GM12878 (cell line): Measurements from ENCODE around the gene CDHR2. TPM values are rescaled to one million over a fixed set of nuclear protein-coding genes. Genes with fewer than 3 reads are reported as not detected.

ENCODE experiments used
- ATAC-seq: fragments of 200-7000 bp; cut with Tn5 transposase; 3 replicates; pipeline ENCODE4 v1.9.1; 2020; ENCODE audit warnings: mild to moderate bottlenecking, moderate library complexity
- BruUV-seq: library from RNA; stranded (reverse); fragments of 400-500 nt; replicated peaks from 2 replicates; lab custom pipeline; 2021; lab: Mats Ljungman, UMichigan
- CTCF ChIA-PET: fragments of 300-600 bp; sonication (Branson Sonifier 250); formaldehyde crosslinking; extraction: SDS; loops from one replicate; lab custom pipeline; 2021; ENCODE audit warnings: inconsistent platforms; lab: Yijun Ruan, JAX
- POLR2A ChIA-PET: fragments of 350-600 bp; formaldehyde crosslinking; extraction: SDS; loops from one replicate; lab custom pipeline; 2021; ENCODE audit warnings: inconsistent platforms; lab: Charles Lee
- RAD21 ChIA-PET: fragments of 300-600 bp; sonication (Branson Sonifier 250); formaldehyde crosslinking; loops from one replicate; lab custom pipeline; 2023; ENCODE audit warnings: antibody characterized with exemption; ENCODE audit not compliant: unreplicated experiment; lab: Charles Lee
- SMC1A ChIA-PET: fragments of 300-600 bp; sonication (Branson Sonifier 250); formaldehyde crosslinking; loops from one replicate; lab custom pipeline; 2023; ENCODE audit not compliant: unreplicated experiment, uncharacterized antibody; lab: Charles Lee
- DNase-seq: peaks from one replicate; pipeline ENCODE4 v3.0.0-alpha.2; 2011; ENCODE audit warnings: low read depth, low spot score
- FAIRE-seq: peaks from 3 replicates; lab custom pipeline; 2011; peaks lifted over from hg19 to GRCh38; lab: Jason Lieb, UNC
- H2AFZ ChIP-seq: 2 replicates; pipeline ENCODE4 v1.6.0; 2011; ENCODE audit warnings: low read depth, low read length, control low read depth; ENCODE audit not compliant: control insufficient read depth
- H3K27ac ChIP-seq: 2 replicates; pipeline ENCODE4 v1.5.1; 2011; ENCODE audit warnings: control low read depth; ENCODE audit not compliant: control insufficient read depth, insufficient read depth
- H3K27me3 ChIP-seq, 2 experiments: replicated peaks in 1 of 2; 2 replicates each; pipeline versions ENCODE4 v1.6.0 to v1.6.1; 2011; ENCODE audit warnings: low read length in 1 of 2; ENCODE audit not compliant: control insufficient read depth in 2 of 2, insufficient read depth in 2 of 2
- H3K36me3 ChIP-seq, 2 experiments: 2 replicates each; pipeline ENCODE4 v1.5.1; 2011; ENCODE audit warnings: low read length in 1 of 2; ENCODE audit not compliant: control insufficient read depth in 2 of 2, insufficient read depth in 2 of 2
- H3K4me1 ChIP-seq: 2 replicates; pipeline ENCODE4 v1.6.1; 2011; ENCODE audit warnings: mild to moderate bottlenecking, low read length, moderate library complexity, mixed read lengths; ENCODE audit not compliant: control insufficient read depth, insufficient read depth
- H3K4me2 ChIP-seq: 2 replicates; pipeline ENCODE4 v1.6.0; 2011; ENCODE audit warnings: control low read depth; ENCODE audit not compliant: control insufficient read depth, insufficient read depth
- H3K4me3 ChIP-seq: fragments of 200-600 bp; sonication (generic); 2 replicates; pipeline ENCODE4 v1.5.1; 2016
- H3K79me2 ChIP-seq: 2 replicates; pipeline ENCODE4 v1.6.0; 2011; ENCODE audit warnings: low read length; ENCODE audit not compliant: control insufficient read depth, insufficient read depth
- H3K9ac ChIP-seq: 2 replicates; pipeline ENCODE4 v1.8.0; 2011; ENCODE audit warnings: low read length, control low read depth, mixed read lengths; ENCODE audit not compliant: control insufficient read depth, insufficient read depth
- H3K9me3 ChIP-seq: replicated peaks from 3 replicates; pipeline ENCODE4 v1.5.1; 2011; ENCODE audit warnings: mild to moderate bottlenecking, low read length; ENCODE audit not compliant: control insufficient read depth, insufficient read depth
- H4K20me1 ChIP-seq: 2 replicates; pipeline ENCODE4 v1.6.0; 2011; ENCODE audit not compliant: control insufficient read depth, insufficient read depth
- BACH1 ChIP-seq: fragments of 450-650 bp; IDR thresholded peaks from 2 replicates; pipeline ENCODE4 v1.6.1; 2017; ENCODE audit warnings: mild to moderate bottlenecking, borderline replicate concordance
- ESRRA ChIP-seq: IDR thresholded peaks from 2 replicates; pipeline ENCODE4 v1.6.1; 2012; ENCODE audit warnings: mild to moderate bottlenecking, low read length, improper control_type of control experiment
- MTA3 ChIP-seq: IDR thresholded peaks from 2 replicates; pipeline ENCODE4 v1.6.1; 2012; ENCODE audit warnings: low read length, inconsistent platforms, borderline replicate concordance
- POLR2A ChIP-seq: IDR thresholded peaks from 2 replicates; pipeline ENCODE4 v1.6.1; 2011; ENCODE audit warnings: low read depth, mild to moderate bottlenecking, low read length
- POLR2AphosphoS2 ChIP-seq: IDR thresholded peaks from 2 replicates; pipeline ENCODE4 v1.6.1; 2011; ENCODE audit warnings: low read depth, mild to moderate bottlenecking, low read length, improper control_type of control experiment, moderate library complexity
- POLR2AphosphoS5 ChIP-seq: IDR thresholded peaks from 2 replicates; pipeline ENCODE4 v1.6.1; 2011; ENCODE audit warnings: mild to moderate bottlenecking, low read length, inconsistent platforms
- RELA ChIP-seq: fragments of 450-650 bp; IDR thresholded peaks from 2 replicates; pipeline ENCODE4 v1.8.0; 2014; ENCODE audit warnings: borderline replicate concordance; ENCODE audit not compliant: partially characterized antibody
- RELB ChIP-seq: fragments of 450-650 bp; IDR thresholded peaks from 2 replicates; pipeline ENCODE4 v1.6.1; 2017; ENCODE audit warnings: low read depth, mild to moderate bottlenecking, moderate library complexity
- RUNX3 ChIP-seq: IDR thresholded peaks from 2 replicates; pipeline ENCODE4 v1.6.1; 2012; ENCODE audit warnings: low read length, inconsistent platforms
- SMARCA5 ChIP-seq: fragments of 450-650 bp; IDR thresholded peaks from 2 replicates; pipeline ENCODE4 v1.6.1; 2017; ENCODE audit warnings: mild to moderate bottlenecking
- SPI1 ChIP-seq: IDR thresholded peaks from 2 replicates; pipeline ENCODE4 v1.6.1; 2011; ENCODE audit warnings: low read depth, mild to moderate bottlenecking, low read length, moderate library complexity, borderline replicate concordance; ENCODE audit not compliant: insufficient read depth
- TCF12 ChIP-seq: IDR thresholded peaks from 2 replicates; pipeline ENCODE4 v1.6.1; 2011; ENCODE audit warnings: low read depth, mild to moderate bottlenecking, low read length
- ZNF622 ChIP-seq: fragments of 450-650 bp; IDR thresholded peaks from 2 replicates; pipeline ENCODE4 v1.6.1; 2017; ENCODE audit warnings: mild to moderate bottlenecking, inconsistent platforms
- WGBS: methylation state at CpG from one replicate; pipeline ENCODE4 v1.1.6; 2016; ENCODE audit warnings: low lambda C conversion rate; ENCODE audit not compliant: insufficient replicate concordance, insufficient coverage; ENCODE audit errors: missing lambda C conversion rate; 5-methylcytosine and 5-hydroxymethylcytosine counted together
- in situ Hi-C: fragments of 300-500 bp; cut with MboI; formaldehyde crosslinking; loops from 9 replicates; pipeline ENCODE4 v1.14.3; 2018; ENCODE audit warnings: mixed read lengths
- intact Hi-C: fragments of 100-400 bp; cut with micrococcal nuclease; formaldehyde crosslinking; loops from one replicate; pipeline ENCODE4 v1.14.2; 2022; ENCODE audit not compliant: unreplicated experiment
- polyA plus RNA-seq, 11 experiments: library from polyadenylated mRNA; depleted of rRNA in 4 of 11; unstranded in 6 of 11; stranded (reverse) in 5 of 11; fragments of >200 nt; fragmentation: Nextera tagmentation in 4 of 11; fragmentation: Illumina TruSeq in 1 of 11; extraction: Ambion mirVana in 4 of 11; extraction: Trizol in 1 of 11; gene quantifications; 1 replicate in 1 of 11; 2 replicates in 10 of 11; pipeline versions ENCODE4 v1.2.1 to v1.2.3, GENCODE V29; 2011 to 2016; ENCODE audit warnings: inconsistent platforms in 2 of 11, missing spikeins in 2 of 11, low read depth in 1 of 11
- total RNA-seq, 4 experiments: library from RNA; depleted of rRNA in 3 of 4; stranded (reverse); fragments of >200 nt in 3 of 4; fragmentation: Illumina TruSeq in 1 of 4; extraction: Trizol in 1 of 4; gene quantifications; 2 replicates each; pipeline versions ENCODE4 v1.2.1 to v1.2.3, GENCODE V29; 2013 to 2021
- TF ChIP-seq, protein P1 (sequence below): fragments of 450-650 bp; conservative IDR thresholded peaks from 2 replicates; pipeline ENCODE4 v1.6.1; 2017; ENCODE audit warnings: mild to moderate bottlenecking, moderate library complexity
- TF ChIP-seq, protein P2 (sequence below): fragments of 450-650 bp; formaldehyde crosslinking; IDR thresholded peaks from 2 replicates; pipeline ENCODE4 v1.5.0; 2022; ENCODE audit warnings: mild to moderate bottlenecking, missing genetic modification characterization

CDHR2 gene
- total and polyA plus RNA-seq, 10 of the 15 experiments (the other 5 are each of a cell fraction or from before 2014, with no cell fraction given) = 0.03 to 0.46 (median 0.06) TPM; not detected in 5

- ChIA-PET RAD21 (interaction anchor here (0.5 to 2.6 kb wide), 6 partner anchors 7 to 460 kb away, joined by 3 to 6 read pairs (median 4); partner anchors contain the start of gene FAF2), CTCF (interaction anchor here (0.6 to 3.2 kb wide), 5 partner anchors 8 to 849 kb away, joined by 3 to 19 read pairs (median 4); partner anchors contain the start of genes FAF2, KIAA1191 and SLC34A1), SMC1A (interaction anchor here (0.7 to 1.7 kb wide), 6 partner anchors 7 to 962 kb away, joined by 3 to 7 read pairs (median 4); partner anchors contain the start of genes FAF2 and PDLIM7), POLR2A (interaction anchor here (0.5 to 3.7 kb wide), 12 partner anchors 8 to 175 kb away, joined by 3 to 16 read pairs (median 5); partner anchors contain the start of genes CLTB, FAF2 and KIAA1191)
- H3K9me3 ChIP-seq = no peaks in the 10 kb centered on the region
- WGBS = 4% methylated on average over 11 of the region's 11 CpGs
- no TSS peak for BruUV-seq
- H4K20me1 ChIP-seq = no peaks in the 10 kb centered on the region; the same call in 1 of the 2 replicates
- FAIRE-seq (peak; percentile 92), DNase-seq (peak; percentile 46), ATAC-seq (peak; percentile 19)
- in situ Hi-C loops = no loop called here
- peak overlapping the region; percentile 99 for H3K4me3 ChIP-seq
- peak overlapping the region; percentile 99 for H3K9ac ChIP-seq
- H3K79me2 ChIP-seq = peaks cover 54% of the 10 kb centered on the region
- intact Hi-C loops = loop anchor here (5.0 to 10.0 kb wide), 3 partner anchors 88 to 1580 kb away; partner anchors contain the start of genes FAF2, HIGD2A, N4BP3 and NOP16
- H3K27me3 ChIP-seq = no peaks in the 10 kb centered on the region
- H3K27ac ChIP-seq = peak overlapping the region; percentile 95
- H3K36me3 ChIP-seq = peaks cover 4 to 17% of the 10 kb centered on the region in 2 experiments
- peak overlapping the region; percentile 76 for H3K4me2 ChIP-seq
- no peak overlapping the region; the same call in 1 of the 2 replicates for H2AFZ ChIP-seq
- H3K4me1 ChIP-seq = peaks cover 41% of the 10 kb centered on the region
- TF ChIP-seq, protein P1, sequence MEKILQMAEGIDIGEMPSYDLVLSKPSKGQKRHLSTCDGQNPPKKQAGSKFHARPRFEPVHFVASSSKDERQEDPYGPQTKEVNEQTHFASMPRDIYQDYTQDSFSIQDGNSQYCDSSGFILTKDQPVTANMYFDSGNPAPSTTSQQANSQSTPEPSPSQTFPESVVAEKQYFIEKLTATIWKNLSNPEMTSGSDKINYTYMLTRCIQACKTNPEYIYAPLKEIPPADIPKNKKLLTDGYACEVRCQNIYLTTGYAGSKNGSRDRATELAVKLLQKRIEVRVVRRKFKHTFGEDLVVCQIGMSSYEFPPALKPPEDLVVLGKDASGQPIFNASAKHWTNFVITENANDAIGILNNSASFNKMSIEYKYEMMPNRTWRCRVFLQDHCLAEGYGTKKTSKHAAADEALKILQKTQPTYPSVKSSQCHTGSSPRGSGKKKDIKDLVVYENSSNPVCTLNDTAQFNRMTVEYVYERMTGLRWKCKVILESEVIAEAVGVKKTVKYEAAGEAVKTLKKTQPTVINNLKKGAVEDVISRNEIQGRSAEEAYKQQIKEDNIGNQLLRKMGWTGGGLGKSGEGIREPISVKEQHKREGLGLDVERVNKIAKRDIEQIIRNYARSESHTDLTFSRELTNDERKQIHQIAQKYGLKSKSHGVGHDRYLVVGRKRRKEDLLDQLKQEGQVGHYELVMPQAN = 0 out of 2 replicates have a peak, but pooled peaks have one; percentile 46
- TF ChIP-seq RUNX3 = 0 out of 2 replicates have a peak, but pooled peaks have one; percentile 29
- TF ChIP-seq POLR2AphosphoS2 = peak; percentile 44; the same call in 1 of the 2 replicates
- no peak for TF ChIP-seq ZNF622
- TF ChIP-seq ESRRA = no peak
- no peak for TF ChIP-seq TCF12
- peak; percentile 59; the same call in 1 of the 2 replicates for TF ChIP-seq RELB
- TF ChIP-seq RELA = peak; percentile 32
- TF ChIP-seq, protein P2, sequence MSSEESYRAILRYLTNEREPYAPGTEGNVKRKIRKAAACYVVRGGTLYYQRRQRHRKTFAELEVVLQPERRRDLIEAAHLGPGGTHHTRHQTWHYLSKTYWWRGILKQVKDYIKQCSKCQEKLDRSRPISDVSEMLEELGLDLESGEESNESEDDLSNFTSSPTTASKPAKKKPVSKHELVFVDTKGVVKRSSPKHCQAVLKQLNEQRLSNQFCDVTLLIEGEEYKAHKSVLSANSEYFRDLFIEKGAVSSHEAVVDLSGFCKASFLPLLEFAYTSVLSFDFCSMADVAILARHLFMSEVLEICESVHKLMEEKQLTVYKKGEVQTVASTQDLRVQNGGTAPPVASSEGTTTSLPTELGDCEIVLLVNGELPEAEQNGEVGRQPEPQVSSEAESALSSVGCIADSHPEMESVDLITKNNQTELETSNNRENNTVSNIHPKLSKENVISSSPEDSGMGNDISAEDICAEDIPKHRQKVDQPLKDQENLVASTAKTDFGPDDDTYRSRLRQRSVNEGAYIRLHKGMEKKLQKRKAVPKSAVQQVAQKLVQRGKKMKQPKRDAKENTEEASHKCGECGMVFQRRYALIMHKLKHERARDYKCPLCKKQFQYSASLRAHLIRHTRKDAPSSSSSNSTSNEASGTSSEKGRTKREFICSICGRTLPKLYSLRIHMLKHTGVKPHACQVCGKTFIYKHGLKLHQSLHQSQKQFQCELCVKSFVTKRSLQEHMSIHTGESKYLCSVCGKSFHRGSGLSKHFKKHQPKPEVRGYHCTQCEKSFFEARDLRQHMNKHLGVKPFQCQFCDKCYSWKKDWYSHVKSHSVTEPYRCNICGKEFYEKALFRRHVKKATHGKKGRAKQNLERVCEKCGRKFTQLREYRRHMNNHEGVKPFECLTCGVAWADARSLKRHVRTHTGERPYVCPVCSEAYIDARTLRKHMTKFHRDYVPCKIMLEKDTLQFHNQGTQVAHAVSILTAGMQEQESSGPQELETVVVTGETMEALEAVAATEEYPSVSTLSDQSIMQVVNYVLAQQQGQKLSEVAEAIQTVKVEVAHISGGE (CRISPR knock-in tag) = no peak
- peak; percentile 68; the same call in 1 of the 2 replicates for TF ChIP-seq POLR2A
- TF ChIP-seq SPI1 = peak; percentile 32; the same call in 1 of the 2 replicates
- TF ChIP-seq MTA3 = peak; percentile 73; the same call in 1 of the 2 replicates
- TF ChIP-seq POLR2AphosphoS5 = peak; percentile 82
- 0 out of 2 replicates have a peak, but pooled peaks have one; percentile 5 for TF ChIP-seq BACH1
- peak; percentile 68; the same call in 1 of the 2 replicates for TF ChIP-seq SMARCA5
Measured at GRCh38 chr5:176535101-176535663, 14.0 kb upstream of the CDHR2 start.
